GM10248 (cell line): Measurements from ENCODE around the gene FKBP15.

Source experiments
- CTCF ChIA-PET: fragments of 300-600 bp; sonication (Branson Sonifier 250); formaldehyde crosslinking; extraction: SDS; loops from one replicate; lab custom pipeline; 2021; ENCODE audit warnings: antibody characterized with exemption; lab: Yijun Ruan, JAX
- POLR2A ChIA-PET: fragments of 350-650 bp; sonication (Branson Sonifier 250); formaldehyde crosslinking; extraction: SDS; loops from one replicate; lab custom pipeline; 2020; ENCODE audit warnings: antibody characterized with exemption; lab: Yijun Ruan, JAX
- DNase-seq: peaks from one replicate; pipeline ENCODE4 v3.0.0; 2012; ENCODE audit errors: extremely low spot score
- CTCF ChIP-seq: IDR thresholded peaks from 2 replicates; pipeline ENCODE4 v1.5.1; 2012; ENCODE audit warnings: mild to moderate bottlenecking, low read depth; ENCODE audit errors: extremely low read depth, missing control alignments, control extremely low read depth

Gene FKBP15

GRCh38 chr9:113222482-113222841 lies 1.4 kb upstream of the FKBP15 start:
- no peak for TF ChIP-seq CTCF
- ChIA-PET POLR2A (interaction anchor here (0.6 to 1.8 kb wide), 3 partner anchors 31 to 188 kb away, joined by 4 to 5 read pairs (median 4); partner anchors contain the start of genes C9orf43 and POLE3), CTCF (interaction anchor here (1.1 to 3.7 kb wide), 5 partner anchors 9 to 224 kb away, joined by 3 to 26 read pairs (median 6); partner anchors contain the start of genes CDC26 and PRPF4)
- DNase-seq, result no peak

- CTCF ChIA-PET, result interaction anchor here (1.1 to 3.7 kb wide), 7 partner anchors 10 to 224 kb away, joined by 3 to 26 read pairs (median 4); partner anchors contain the start of genes CDC26, PRPF4 and WDR31
- POLR2A ChIA-PET, result interaction anchor here (0.6 to 1.8 kb wide), 6 partner anchors 10 to 188 kb away, joined by 3 to 5 read pairs (median 4); partner anchors contain the start of genes C9orf43 and POLE3
- no peak for DNase-seq
- no peak for TF ChIP-seq CTCF
Measured at GRCh38 chr9:113221800-113222481, 864 bp upstream of the FKBP15 start.

GRCh38 chr9:113220467-113221002 lies 542 bp downstream of the FKBP15 start:
- DNase-seq, result no peak
- CTCF ChIA-PET, result interaction anchor here (0.8 to 3.7 kb wide), 13 partner anchors 9 to 438 kb away, joined by 3 to 21 read pairs (median 4); partner anchors contain the start of genes CDC26, PRPF4, SLC31A2 and WDR31
- no peak for TF ChIP-seq CTCF
- POLR2A ChIA-PET, result interaction anchor here (0.6 to 1.8 kb wide), 8 partner anchors 11 to 190 kb away, joined by 3 to 8 read pairs (median 4); partner anchors contain the start of genes C9orf43, CDC26 and POLE3

GRCh38 chr9:113219969-113220368 lies 1.1 kb downstream of the FKBP15 start:
- CTCF ChIA-PET, result interaction anchor here (0.8 to 3.7 kb wide), 11 partner anchors 8 to 438 kb away, joined by 3 to 21 read pairs (median 4); partner anchors contain the start of genes CDC26, PRPF4 and SLC31A2

GRCh38 chr9:113219186-113219936 lies 1.7 kb downstream of the FKBP15 start:
- ChIA-PET CTCF (interaction anchor here (0.8 to 3.7 kb wide), 11 partner anchors 7 to 436 kb away, joined by 3 to 21 read pairs (median 4); partner anchors contain the start of genes CDC26, PRPF4 and SLC31A2), POLR2A (interaction anchor here (1.1 kb wide), 1 partner anchor 56 kb away, joined by 3 read pairs; the partner anchor contains the start of genes CDC26 and PRPF4)
- peak; percentile 55 for DNase-seq
- no peak for TF ChIP-seq CTCF

More at GRCh38 chr9:113219969-113220368, 1.1 kb downstream of the FKBP15 start:
- POLR2A ChIA-PET, result interaction anchor here (1.1 kb wide), 1 partner anchor 55 kb away, joined by 3 read pairs; the partner anchor contains the start of genes CDC26 and PRPF4
- TF ChIP-seq CTCF, result no peak
- DNase-seq, result peak; percentile 58
